Tongue (tissue), 2 donors: ENCODE data around the gene BAIAP3. TPM values are rescaled to one million over a fixed set of nuclear protein-coding genes. Genes with fewer than 3 reads are reported as not detected.
"Not testable (repeated sequence)": the region's sequence is repeated elsewhere in the genome, so short reads cannot be mapped to it uniquely, and the experiment has no call there.

Source experiments
- DNase-seq: peaks from one replicate; pipeline ENCODE4 v3.0.0-alpha.2; 2015
- total RNA-seq: library from RNA; depleted of rRNA; stranded (reverse); fragments of >200 nt; gene quantifications from one replicate; pipeline ENCODE4 v1.2.3, GENCODE V29; 2014

The BAIAP3 gene, protein sequence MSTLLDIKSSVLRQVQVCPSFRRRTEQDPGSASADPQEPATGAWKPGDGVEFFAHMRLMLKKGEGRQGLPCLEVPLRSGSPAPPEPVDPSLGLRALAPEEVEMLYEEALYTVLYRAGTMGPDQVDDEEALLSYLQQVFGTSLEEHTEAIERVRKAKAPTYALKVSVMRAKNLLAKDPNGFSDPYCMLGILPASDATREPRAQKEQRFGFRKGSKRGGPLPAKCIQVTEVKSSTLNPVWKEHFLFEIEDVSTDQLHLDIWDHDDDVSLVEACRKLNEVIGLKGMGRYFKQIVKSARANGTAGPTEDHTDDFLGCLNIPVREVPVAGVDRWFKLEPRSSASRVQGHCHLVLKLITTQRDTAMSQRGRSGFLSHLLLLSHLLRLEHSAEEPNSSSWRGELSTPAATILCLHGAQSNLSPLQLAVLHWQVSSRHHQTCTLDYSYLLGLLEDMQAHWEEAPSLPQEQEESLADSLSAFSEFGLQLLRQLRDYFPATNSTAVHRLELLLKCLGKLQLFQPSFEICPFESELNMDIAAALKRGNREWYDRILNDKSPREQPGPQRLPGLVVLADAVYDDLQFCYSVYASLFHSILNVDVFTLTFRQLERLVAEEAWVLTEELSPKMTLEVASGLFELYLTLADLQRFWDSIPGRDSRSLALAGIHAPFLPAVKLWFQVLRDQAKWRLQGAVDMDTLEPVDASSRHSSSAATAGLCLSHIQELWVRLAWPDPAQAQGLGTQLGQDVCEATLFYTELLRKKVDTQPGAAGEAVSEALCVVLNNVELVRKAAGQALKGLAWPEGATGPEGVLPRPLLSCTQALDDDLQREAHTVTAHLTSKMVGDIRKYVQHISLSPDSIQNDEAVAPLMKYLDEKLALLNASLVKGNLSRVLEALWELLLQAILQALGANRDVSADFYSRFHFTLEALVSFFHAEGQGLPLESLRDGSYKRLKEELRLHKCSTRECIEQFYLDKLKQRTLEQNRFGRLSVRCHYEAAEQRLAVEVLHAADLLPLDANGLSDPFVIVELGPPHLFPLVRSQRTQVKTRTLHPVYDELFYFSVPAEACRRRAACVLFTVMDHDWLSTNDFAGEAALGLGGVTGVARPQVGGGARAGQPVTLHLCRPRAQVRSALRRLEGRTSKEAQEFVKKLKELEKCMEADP
- total RNA-seq: 2.4 TPM

DNA sequence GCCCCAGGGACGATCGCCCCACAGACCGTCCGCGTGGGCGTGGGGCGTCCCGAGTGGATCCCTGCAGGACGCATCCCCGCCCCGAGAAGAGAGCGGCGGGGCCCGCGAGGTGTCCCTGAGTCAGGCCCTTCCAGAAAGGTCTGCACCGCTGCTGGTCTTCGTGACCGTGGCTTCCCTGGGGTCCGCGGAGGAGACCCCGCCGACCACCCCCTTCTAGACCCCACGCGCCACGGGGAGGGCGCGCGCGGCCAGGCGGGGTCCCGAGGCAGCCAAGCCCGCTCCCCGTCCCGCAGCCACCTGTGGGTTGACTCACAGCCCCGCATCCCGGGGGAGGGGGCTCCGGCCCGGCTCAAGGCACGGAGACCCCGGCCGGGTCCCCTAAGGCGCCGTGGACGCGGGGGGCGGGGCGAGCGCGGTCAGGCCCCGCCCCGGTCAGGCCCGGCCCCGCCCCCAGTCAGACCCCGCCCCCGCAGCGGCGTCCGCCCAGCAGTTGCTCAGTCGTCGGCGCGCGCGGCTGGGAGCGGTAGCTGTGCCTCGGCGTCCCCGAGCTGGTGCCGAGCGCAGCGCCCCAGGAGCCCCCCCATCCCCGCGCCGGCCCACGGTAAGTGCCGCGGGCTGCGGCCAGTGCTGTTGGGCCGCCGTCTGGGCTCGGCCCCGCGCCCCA lies at the start of gene BAIAP3:
Gene BAIAP3, plus strand, starts transcription at position 497 of the 664 bp plus-strand sequence. CDS start 4,905 bp downstream, outside the sequence.
- no peak for DNase-seq

DNA sequence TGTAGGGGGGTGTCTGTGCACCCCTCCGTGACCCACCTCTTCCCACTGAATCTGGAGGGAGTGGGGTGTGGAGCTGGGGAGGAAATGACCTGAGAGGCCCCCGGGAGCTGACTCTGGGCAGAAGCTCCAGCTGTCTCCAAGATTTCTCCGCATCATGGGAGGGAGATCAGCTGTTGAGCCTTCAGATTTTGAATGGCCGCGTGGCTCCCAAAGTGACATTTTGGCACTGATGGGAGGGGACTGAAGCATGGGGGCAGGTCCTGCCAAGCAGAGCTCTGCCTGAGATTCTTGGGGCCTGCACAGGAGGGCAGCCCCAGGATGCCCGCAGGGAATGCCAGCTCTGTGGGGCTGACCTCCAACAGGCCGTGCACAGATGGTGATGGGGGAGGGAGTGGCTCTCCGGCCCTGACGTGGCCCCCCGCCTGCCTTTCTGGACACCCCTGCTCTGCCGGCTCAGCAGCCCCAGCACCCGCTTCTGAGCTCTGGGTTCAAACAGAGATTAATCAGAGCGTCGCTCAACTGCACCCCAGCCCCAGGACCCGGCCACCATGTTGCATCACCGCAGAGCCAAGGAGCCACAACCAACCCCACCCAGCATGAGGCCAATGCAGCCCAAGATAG lies 49.3 kb upstream of the BAIAP3 start:
- DNase-seq: peak; percentile 33

DNA sequence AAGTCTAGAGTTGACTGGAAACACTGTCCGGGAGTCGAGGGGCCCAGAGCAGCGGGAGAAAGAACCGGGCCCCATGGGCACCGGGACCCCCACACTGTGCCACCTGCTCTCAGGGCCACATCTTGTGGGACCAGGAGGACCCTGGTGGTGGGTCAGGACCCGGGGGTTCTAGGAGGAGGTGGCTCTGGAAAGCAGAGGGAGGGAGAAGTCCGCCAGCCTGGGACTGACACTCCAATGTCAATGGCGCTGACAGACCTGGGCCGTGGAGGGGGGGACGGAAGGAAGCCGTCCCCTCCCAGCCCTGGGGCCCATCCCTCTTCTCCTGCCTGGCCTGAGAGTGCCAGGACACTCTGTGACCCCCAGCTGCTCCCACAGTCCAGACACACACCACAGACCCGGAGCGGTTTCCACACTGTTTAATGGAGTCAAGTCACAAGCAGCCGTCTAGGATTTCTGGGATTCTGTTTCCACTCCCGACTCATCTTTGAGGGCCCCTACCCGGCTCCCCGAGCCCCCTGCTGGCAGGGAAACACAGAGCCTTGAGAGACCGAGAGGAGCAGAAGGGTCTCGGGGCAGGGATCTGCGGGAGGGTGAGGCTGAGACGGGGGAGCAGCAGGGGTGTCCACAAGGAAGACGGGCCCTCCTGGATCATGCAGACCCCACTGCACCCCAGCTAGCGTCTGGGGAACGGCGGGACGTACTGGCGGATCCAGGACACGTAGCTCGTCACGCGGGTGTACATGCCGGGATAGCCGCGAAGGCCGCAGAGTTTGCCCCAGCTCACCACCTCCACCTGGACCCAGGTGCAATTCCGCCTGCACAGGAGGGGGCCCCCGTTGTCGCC lies 47.6 kb upstream of the BAIAP3 start:
- no peak for DNase-seq

DNA sequence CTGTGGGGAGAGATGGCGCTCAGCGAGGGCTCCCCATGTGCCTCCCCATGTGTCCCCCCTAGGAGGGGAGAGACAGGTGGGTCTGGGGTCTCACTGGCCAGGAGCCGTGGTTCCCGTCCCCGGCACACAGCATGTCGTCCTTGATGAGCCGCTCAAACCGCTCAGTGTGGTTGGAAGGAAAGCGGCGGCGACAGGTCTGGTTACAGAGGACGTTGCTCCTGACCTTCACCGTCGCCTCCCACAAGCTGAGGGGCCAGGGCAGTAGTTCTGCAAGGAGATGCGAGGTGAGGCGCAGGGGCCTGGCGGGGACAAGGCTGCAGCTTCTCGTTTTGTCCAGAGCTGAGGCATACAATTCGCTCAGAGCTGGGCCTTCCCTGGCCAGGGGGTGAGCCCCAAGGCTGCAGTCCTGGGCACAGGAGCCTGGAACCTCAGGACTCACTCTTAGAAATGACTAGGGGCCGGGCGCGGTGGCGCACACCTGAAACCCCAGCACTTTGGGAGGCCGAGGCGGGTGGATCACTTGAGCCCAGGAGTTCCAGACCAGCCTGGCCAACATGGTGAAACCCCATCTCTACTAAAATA lies 46.8 kb upstream of the BAIAP3 start:
- no peak for DNase-seq

DNA sequence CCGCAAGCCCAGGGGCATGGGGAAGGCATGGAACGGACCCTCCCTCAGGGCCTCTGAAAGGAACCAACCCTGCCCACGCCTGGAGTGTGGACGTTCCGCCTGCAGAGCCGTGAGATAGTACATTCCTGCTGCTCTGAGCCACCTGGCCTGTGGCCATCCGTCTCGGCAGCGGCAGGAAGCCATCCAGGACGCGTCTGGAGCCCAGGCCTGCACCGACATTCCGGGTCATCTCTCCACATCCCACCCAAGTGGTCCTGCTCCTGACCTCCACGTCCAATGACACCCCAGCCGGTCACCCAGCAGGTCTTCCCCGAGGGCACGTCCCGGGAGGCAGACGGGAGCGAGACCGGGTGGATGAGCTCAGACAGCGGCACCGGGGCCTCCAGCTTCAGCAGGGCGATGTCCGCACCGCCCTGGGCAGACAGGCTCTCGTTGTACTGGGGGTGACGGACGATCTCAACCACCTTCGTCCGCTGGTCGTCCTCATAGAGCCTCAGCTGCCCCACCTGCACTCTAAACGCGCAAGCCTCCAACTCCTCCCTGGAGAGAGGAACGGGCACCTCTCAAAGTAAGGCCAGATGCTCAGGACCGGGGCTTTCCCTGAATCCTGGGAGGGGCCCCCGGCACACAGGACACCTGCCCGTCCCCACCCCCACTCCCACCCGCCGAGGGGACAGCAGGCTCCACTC lies 45.3 kb upstream of the BAIAP3 start:
- DNase-seq: no peak

DNA sequence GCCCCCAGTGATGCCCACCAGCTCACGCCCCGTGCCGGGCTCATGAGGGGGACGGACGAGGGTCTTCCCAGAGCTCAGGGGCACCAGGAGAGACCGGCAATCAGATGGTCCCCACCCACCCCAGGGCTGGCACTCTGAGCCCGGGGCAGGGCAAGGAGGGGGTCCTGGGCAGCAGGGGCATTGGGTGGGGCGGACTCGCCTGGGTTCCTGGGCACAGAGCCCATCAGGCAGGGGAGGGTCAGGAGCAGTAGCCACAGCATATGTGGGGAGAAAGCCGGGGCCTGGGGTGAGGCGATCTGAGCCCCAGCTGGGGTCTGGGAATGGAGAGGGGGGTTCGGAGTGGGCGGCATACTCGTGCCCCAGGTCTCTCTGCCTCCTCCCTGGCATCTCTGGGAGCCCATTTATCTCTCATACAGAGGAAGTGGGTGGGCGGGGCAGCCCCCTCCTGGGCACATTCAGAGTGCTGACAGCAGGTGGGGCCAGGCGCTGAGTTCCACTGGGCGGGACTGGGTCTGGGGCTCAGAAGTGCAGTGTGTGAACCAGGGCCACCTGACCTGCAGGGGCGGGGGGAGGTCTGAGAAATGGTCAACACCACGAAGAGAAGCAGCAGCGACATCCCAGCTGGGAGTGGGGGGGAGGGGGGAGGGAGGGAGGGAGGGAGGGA lies 44.5 kb upstream of the BAIAP3 start:
- no peak for DNase-seq

DNA sequence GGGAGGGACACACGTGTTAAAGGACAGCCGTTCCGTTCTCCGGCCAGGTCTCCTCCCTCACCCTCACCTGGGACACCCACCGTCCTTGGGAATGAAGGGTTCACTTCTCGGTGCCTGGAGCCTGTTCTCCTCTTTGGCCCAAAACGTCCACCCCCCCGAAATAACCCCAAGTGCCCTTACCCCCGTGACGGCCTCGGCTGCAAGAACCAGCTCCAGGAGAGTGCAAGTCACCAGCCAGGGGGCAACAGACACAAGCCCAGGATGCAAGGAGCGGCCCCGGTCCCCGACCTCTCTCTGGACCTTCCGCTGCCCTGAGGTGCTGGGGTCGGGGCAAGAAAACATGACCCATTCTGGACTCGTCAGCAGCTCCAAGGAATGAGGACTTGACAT lies 44.0 kb upstream of the BAIAP3 start:
- no peak for DNase-seq

DNA sequence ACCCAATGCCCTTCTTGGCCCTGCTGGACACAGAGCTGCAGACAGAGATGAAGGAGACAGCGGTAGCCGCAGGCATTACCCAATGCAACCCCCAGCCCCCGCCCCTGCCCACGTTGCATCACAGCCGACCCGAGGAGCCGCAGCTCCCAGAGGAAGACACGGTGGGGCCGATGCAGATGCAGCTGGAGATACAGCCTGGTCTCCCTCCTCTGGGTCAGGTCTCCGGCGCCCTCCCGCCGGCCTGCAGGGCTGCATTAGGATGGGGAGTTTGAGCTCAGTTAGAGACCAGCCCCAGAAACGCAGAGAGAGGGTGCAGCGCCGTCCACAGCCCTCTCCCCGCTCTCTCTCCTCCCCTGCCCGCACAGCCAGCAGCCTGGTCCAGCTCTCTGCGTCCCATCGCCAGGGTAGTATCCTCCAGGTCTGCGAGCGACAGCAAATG lies 43.4 kb upstream of the BAIAP3 start:
- DNase-seq: no peak

DNA sequence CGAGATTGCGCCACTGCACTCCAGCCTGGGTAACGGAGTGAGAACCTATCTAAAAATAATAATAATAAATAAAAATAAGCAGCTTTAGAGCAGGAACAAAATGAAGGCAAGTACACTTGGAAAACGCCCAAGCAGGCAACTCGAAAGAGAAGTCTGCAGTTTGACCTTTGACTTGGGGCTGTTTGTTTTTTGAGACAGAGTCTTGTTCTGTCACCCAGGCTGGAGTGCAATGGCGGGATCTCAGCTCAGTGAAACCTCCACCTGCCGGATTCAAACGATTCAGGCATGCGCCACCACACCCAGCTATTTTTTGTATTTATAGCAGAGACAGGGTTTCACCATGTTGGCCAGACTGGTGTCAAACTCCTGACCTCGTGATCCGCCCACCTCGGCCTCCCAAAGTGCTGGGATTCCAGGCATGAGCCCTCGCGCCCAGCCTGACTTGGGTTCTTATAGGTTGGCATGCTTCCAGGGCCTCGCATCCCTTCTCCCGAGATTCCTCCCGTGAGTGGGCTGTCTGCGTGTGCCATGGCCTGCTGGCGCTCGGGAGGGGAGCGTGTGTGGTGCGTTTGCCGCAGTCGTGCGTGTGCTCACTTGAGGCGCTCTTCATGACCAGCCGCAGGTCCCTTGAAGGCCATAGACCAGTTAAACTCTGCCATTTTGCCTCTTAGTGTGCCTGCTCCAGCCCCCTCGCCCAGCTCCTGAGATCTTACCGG lies 42.4 kb upstream of the BAIAP3 start:
- no peak for DNase-seq

DNA sequence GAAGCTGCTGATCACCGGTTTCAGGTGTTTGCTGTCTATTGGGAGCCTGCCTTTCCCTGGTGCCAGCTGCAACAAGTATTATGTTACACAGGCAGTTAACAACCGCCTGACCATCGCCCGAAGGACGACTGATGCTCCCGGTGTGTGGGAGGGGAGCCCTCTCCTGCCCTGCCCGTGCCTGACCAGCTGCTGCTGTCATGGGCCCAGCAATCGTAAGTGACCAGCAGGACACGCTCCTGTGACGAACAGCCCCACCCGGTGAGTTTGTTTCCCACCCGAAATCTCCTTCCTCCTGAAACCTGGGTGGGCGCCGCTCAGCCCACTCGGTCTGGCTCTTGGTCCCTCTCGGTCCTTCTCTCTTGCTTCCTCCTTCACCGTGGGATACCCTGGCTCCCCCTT lies 41.9 kb upstream of the BAIAP3 start:
- DNase-seq: no peak

DNA sequence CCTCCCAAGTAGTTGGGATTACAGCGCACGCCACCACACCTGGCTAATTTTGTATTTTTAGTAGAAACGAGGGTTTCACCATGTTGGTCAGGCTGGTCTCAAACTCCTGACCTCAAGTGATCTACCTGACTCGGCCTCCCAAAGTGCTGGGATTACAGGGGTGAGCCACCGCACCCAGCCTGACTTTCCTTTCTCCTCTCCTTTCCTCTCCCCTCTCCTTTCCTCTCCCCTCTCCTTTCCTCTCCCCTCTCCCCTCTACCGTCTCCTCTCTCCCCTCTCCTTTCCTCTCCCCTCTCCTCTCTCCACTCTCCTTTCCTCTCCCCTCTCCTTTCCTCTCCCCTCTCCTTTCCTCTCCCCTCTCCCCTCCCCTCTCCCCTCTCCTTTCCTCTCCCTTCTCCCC lies 41.2 kb upstream of the BAIAP3 start:
- not testable (repeated sequence) for DNase-seq

DNA sequence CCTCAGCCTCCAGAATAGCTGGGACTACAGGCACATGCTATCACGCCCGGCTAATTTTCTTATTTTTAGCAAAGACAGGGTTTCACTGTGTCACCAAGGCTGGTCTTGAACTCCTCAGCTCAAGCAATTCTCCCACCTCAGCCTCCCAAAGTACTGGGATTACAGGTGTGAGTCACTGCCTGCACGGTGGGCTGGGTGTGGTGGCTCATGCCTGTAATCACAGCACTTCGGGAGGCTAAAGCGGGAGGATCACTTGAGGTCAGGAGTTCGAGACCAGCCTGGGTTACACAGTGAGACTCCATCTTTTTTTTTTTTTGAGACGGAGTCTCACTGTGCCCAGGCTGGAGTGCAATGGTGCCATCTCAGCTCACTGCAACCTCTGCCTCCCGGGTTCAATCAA lies 40.6 kb upstream of the BAIAP3 start:
- not testable (repeated sequence) for DNase-seq

DNA sequence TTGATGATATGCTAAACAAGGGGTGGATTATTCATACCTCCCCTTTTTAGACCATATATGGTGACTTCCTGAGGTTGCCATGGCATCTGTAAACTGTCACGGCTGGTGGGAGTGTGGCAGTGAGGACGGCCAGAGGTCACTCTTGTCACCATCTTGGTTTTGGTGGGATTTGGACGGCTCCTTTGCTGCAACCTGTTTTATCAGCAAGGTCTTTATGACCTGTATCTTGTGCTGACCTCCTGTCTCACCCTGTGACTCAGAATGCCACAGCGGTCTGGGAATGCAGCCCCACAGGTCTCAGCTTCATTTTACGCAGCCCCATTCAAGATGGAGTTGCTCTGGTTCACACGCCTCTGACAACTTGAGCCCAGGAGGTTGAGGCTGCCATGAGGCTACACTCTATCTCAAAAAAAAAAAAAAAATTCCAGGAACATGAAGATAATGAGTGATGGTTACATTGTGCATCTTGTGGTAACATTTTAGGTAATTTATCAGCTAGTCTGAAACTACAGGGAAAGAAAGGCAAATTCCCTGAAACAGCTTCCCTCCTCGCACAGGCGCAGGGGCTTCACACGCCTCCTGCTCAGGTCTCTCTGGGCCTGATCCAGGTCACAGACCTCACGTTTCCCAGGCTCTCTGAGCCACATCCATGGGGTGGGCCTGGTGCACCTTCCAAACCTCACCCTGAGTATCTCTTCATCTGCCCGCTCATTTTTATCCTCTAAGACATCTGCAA lies 39.4 kb upstream of the BAIAP3 start:
- no peak for DNase-seq

DNA sequence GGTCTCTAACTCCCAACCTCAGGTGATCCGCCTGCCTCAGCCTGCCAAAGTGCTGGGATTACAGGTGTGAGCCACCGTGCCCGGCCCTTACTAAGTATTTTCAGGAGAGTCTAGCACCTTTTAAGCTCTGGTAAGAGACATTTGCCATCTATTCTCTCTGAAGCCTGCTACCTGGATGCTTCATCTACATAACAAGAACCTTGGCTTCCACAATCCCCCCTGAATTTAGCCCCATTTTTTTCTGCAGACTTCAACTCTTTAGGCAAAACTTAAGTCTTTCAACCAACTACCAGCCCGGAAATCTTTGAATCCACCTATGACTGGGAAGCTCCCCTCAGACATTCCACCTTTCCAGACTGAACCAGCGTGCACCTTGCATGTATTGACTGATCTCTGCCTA lies 38.0 kb upstream of the BAIAP3 start:
- DNase-seq: no peak

DNA sequence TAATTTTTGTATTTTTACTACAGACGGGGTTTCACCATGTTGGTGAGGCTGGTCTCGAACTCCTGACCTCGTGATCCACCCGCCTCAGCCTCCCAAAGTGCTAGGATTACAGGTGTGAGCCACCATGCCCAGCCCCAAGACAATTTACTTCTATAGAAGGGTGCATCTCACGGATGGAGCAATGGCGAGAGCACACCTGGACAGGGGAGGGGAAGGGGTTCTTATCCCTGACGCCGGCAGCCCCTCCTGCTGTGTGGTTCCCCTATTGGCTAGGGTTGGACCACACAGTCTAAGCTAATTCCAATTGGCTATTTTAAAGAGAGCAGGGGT lies 36.8 kb upstream of the BAIAP3 start:
- not testable (repeated sequence) for DNase-seq

DNA sequence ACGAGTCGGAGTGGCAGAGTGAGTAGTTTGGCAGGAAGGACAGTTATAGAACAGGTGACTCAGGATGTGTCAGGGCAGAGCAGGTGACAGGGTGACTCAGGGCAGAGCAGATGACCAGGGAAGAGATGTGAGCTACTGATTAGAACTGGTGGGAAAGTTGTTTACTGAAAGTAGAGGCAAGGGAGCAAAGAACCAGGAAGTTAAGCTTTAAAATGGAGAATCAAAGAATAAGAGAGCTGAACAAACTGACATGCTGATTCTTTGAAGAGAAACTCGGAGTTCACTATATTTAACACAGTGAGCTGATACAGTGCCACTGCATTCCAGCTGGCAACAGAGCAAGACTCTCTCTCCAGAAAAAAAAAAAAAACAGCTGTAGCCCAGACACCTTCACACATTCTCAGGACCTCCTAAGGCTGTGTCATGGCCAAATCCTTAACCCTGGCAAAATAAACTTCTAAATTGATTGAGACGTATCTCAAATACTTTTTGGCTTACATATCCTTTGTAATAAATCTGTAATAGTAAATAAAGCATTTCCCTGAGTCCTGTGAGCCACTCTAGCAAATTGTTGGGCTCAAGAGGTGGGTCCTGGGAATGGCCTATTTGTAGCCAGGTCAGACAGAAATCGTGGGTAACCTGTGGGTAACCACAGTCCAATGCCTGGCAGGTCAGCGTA lies 36.3 kb upstream of the BAIAP3 start:
- no peak for DNase-seq

DNA sequence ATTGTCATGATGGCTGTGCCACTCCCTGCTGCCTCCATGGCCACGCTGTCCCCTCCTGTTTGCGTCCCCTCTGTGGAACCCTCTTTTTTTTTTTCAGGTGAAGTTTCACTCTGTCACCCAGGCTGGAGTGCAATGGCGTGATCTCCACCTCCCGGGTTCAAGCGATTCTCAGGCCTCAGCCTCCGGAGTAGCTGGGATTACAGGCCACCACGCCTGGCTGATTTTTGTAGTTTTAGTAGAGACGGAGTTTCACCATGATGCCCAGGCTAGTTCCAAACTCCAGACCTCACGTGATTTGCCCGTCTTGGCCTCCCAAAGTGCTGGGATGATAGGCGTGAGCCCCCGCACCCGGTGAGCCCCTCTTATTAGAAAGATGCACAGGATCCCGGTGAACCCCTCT lies 35.0 kb upstream of the BAIAP3 start:
- DNase-seq: no peak
